OCI-LY7 (cell line): ENCODE data around the gene GYG1.

Experiments
- EZH2phosphoT487 ChIP-seq: fragments of 200-600 bp; sonication (generic); IDR thresholded peaks from 2 replicates; pipeline ENCODE4 v1.6.1; 2018; ENCODE audit warnings: low read depth, borderline replicate concordance, mild to moderate bottlenecking, mixed run types, antibody characterized with exemption, low read length, moderate library complexity, mixed read lengths
- TF ChIP-seq, protein P1 (sequence below): fragments of 200-600 bp; sonication (generic); conservative IDR thresholded peaks from 2 replicates; pipeline ENCODE4 v1.5.1; 2014; ENCODE audit warnings: mild to moderate bottlenecking, antibody characterized with exemption, low read length, moderate library complexity, mixed read lengths

DNA sequence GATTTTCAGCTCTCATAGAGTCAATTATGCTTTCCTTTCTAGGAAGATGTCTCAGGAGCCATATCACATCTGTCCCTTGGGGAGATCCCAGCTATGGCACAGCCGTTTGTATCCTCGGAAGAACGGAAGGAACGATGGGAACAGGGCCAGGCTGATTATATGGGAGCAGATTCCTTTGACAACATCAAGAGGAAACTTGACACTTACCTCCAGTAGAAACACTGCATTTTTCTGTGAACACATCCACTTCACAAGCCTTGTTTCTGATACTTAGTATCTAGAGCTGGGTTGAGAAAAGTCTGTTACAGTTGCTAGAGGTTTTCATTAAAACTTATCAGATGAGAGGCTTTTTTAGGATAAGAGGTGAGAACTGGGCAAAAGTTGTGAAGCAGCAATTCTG is 35.4 kb downstream of the GYG1 start:
- TF ChIP-seq, protein P1, sequence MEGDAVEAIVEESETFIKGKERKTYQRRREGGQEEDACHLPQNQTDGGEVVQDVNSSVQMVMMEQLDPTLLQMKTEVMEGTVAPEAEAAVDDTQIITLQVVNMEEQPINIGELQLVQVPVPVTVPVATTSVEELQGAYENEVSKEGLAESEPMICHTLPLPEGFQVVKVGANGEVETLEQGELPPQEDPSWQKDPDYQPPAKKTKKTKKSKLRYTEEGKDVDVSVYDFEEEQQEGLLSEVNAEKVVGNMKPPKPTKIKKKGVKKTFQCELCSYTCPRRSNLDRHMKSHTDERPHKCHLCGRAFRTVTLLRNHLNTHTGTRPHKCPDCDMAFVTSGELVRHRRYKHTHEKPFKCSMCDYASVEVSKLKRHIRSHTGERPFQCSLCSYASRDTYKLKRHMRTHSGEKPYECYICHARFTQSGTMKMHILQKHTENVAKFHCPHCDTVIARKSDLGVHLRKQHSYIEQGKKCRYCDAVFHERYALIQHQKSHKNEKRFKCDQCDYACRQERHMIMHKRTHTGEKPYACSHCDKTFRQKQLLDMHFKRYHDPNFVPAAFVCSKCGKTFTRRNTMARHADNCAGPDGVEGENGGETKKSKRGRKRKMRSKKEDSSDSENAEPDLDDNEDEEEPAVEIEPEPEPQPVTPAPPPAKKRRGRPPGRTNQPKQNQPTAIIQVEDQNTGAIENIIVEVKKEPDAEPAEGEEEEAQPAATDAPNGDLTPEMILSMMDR, result no peak
- TF ChIP-seq EZH2phosphoT487, result no peak
